Measurements from ENCODE around the gene SBF2.

- TF ChIP-seq CTCF (IDR thresholded peaks at IDR 0.05; ENCODE audit: low read length) (no peak), EZH2 (IDR thresholded peaks at IDR 0.05; ENCODE audit: borderline replicate concordance, low read length) (no peak)
These were observed 138.1 kb downstream of the SBF2 start for GRCh38 chr11:10155793-10156490.

Data from OCI-LY1 (cell line).